Panc1 (cell line): ENCODE data around the gene CCN5.

ENCODE experiments used
- TCF7L2 ChIP-seq: IDR thresholded peaks from 2 replicates; pipeline ENCODE4 v1.6.1; 2011; ENCODE audit warnings: mild to moderate bottlenecking, low read depth, low read length, inconsistent platforms
- TF ChIP-seq, protein P1 (sequence below): fragments of 450-650 bp; IDR thresholded peaks from 2 replicates; pipeline ENCODE4 v1.5.1; 2017; ENCODE audit warnings: mild to moderate bottlenecking

DNA sequence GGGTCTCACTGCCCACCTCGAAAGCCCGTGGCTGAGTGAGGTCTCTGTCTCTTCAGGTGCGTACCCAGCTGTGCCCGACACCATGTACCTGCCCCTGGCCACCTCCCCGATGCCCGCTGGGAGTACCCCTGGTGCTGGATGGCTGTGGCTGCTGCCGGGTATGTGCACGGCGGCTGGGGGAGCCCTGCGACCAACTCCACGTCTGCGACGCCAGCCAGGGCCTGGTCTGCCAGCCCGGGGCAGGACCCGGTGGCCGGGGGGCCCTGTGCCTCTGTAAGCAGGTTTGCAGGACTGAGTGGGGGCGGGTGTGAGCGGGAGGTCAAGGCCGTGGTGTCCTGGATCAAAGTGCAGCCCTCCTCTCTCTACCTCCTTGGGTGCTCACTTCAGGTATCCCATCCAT, 4.7 kb downstream of the CCN5 start:
- TF ChIP-seq, protein P1, sequence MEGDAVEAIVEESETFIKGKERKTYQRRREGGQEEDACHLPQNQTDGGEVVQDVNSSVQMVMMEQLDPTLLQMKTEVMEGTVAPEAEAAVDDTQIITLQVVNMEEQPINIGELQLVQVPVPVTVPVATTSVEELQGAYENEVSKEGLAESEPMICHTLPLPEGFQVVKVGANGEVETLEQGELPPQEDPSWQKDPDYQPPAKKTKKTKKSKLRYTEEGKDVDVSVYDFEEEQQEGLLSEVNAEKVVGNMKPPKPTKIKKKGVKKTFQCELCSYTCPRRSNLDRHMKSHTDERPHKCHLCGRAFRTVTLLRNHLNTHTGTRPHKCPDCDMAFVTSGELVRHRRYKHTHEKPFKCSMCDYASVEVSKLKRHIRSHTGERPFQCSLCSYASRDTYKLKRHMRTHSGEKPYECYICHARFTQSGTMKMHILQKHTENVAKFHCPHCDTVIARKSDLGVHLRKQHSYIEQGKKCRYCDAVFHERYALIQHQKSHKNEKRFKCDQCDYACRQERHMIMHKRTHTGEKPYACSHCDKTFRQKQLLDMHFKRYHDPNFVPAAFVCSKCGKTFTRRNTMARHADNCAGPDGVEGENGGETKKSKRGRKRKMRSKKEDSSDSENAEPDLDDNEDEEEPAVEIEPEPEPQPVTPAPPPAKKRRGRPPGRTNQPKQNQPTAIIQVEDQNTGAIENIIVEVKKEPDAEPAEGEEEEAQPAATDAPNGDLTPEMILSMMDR: no peak
- TF ChIP-seq TCF7L2: no peak
